AG04449 (cell line): ENCODE measurements around the gene RBM39.
"Not testable (repeated sequence)": the region's sequence is repeated elsewhere in the genome, so short reads cannot be mapped to it uniquely, and the experiment has no call there.

Experiments used
- CTCF ChIA-PET: fragments of 350-600 bp; formaldehyde crosslinking; extraction: SDS; loops from one replicate; lab custom pipeline; 2021; ENCODE audit warnings: antibody characterized with exemption; lab: Yijun Ruan, JAX
- POLR2A ChIA-PET: fragments of 400-600, 350-600 bp; formaldehyde crosslinking; extraction: SDS; loops from one replicate; lab custom pipeline; 2020; ENCODE audit warnings: antibody characterized with exemption, inconsistent platforms; lab: Yijun Ruan, JAX
- DNase-seq: peaks from one replicate; pipeline ENCODE4 v3.0.0-alpha.2; 2010; ENCODE audit warnings: low read depth, low spot score
- H3K4me3 ChIP-seq: 2 replicates; pipeline ENCODE4 v1.5.1; 2011; ENCODE audit warnings: low read depth, mild to moderate bottlenecking, control low read depth, low read length
- CTCF ChIP-seq: IDR thresholded peaks from one replicate; pipeline ENCODE4 v1.5.1; 2011; ENCODE audit warnings: mild to moderate bottlenecking, moderate library complexity, low read length, control low read depth, inconsistent platforms; ENCODE audit not compliant: insufficient read depth; ENCODE audit errors: missing control alignments

RBM39 gene

DNA sequence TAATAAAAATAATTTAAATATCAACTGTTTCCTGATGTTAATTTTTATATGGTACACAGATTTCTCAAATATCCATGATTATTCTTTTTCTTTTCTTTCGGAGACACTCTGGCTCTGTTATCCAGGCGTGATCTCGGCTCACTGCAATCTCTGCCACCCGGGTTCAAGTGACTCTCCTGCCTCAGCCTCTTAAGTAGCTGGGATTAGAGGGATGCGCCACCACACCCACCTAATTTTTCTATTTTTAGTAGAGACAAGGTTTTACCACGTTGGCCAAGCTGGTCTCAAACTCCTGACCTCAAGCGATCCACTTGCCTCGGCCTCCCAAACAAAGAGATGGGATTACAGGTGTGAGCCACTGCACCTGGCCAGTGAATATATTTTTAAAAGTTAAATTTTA, 22.3 kb downstream of the RBM39 start:
- ChIA-PET CTCF (interaction anchor here (0.8 to 2.3 kb wide), 6 partner anchors 10 to 164 kb away, joined by 3 to 13 read pairs (median 3); no protein-coding TSS in a partner anchor), POLR2A (interaction anchor here (0.7 to 2.0 kb wide), 4 partner anchors 9 to 169 kb away, joined by 3 to 7 read pairs (median 6); no protein-coding TSS in a partner anchor)
- TF ChIP-seq CTCF: no peak
- no peak for DNase-seq
- no peak overlapping the region for H3K4me3 ChIP-seq

GRCh38 chr20:35718972-35719635, 23.0 kb downstream of the RBM39 start:
- H3K4me3 ChIP-seq: no peak overlapping the region
- ChIA-PET CTCF (interaction anchor here (0.8 to 2.3 kb wide), 6 partner anchors 10 to 165 kb away, joined by 3 to 13 read pairs (median 3); no protein-coding TSS in a partner anchor), POLR2A (interaction anchor here (0.7 to 2.0 kb wide), 5 partner anchors 10 to 20 kb away, joined by 3 to 7 read pairs (median 6); no protein-coding TSS in a partner anchor)
- no peak for TF ChIP-seq CTCF
- DNase-seq: no peak

GRCh38 chr20:35718321-35718720, 23.7 kb downstream of the RBM39 start:
- H3K4me3 ChIP-seq, DNase-seq: not testable (repeated sequence)
- POLR2A ChIA-PET: interaction anchor here (0.7 to 2.0 kb wide), 3 partner anchors 9 to 21 kb away, joined by 3 to 7 read pairs (median 3); no protein-coding TSS in a partner anchor
- CTCF ChIA-PET: interaction anchor here (0.9 to 2.3 kb wide), 3 partner anchors 13 to 21 kb away, joined by 3 to 13 read pairs (median 5); no protein-coding TSS in a partner anchor

- ChIA-PET CTCF (no interaction called here), POLR2A (no interaction called here)
- DNase-seq: no peak
- no peak for TF ChIP-seq CTCF
- H3K4me3 ChIP-seq: no peak overlapping the region
Observed at GRCh38 chr20:35716330-35716729, 25.7 kb downstream of the RBM39 start.

DNA sequence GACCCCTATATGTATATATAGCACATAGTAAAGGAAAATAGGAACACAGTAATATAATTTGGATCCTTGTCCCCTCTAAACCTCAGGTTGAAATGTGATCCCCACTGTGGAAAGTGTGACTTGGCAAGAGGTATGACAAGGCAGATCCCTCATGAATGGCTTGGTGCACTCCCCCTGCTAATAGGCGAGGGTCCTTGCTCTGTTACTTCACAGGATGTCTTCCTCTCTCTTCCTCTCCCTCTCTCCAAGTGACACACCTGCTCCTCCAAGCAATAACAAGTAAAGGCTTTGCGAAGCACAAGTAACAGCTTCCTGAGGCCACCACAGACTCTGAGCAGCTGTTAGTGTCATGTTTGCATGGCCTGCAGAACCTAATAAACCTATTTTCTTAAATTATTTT, 26.4 kb downstream of the RBM39 start:
- H3K4me3 ChIP-seq: no peak overlapping the region
- ChIA-PET POLR2A (interaction anchor here (0.5 to 0.6 kb wide), 2 partner anchors 22 to 24 kb away, joined by 3 read pairs; no protein-coding TSS in a partner anchor), CTCF (no interaction called here)
- TF ChIP-seq CTCF: no peak
- DNase-seq: no peak

GRCh38 chr20:35714127-35714526, 27.9 kb downstream of the RBM39 start:
- no peak overlapping the region for H3K4me3 ChIP-seq
- TF ChIP-seq CTCF: no peak
- ChIA-PET POLR2A (no interaction called here), CTCF (interaction anchor here (0.7 to 1.8 kb wide), 5 partner anchors 9 to 250 kb away, joined by 3 to 6 read pairs (median 4); no protein-coding TSS in a partner anchor)
- DNase-seq: no peak

DNA sequence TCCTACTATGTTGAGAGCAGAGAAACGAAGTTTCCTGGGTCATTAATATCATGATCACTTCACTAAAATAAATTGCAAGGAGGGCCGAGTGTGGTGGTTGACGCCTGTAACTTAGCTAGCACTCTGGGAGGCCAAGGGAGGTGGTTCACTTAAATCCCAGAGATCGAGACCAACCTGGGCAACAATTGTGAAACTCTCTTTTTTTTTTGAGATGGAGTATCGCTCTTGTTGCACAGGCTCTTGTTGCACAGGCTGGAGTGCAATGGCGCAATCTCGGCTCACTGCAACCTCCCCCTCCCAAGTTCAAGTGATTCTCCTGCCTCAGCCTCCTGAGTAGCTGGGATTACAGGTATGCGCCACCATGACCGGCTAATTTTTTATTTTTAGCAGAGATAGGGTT, 28.9 kb downstream of the RBM39 start:
- H3K4me3 ChIP-seq, DNase-seq: not testable (repeated sequence)
- CTCF ChIA-PET: interaction anchor here (1.0 to 1.7 kb wide), 3 partner anchors 26 to 249 kb away, joined by 3 to 6 read pairs (median 3); no protein-coding TSS in a partner anchor
- POLR2A ChIA-PET: interaction anchor here (1.6 kb wide), 1 partner anchor 29 kb away, joined by 3 read pairs; the partner anchor contains the start of gene RBM39
